Panc1 (cell line): Measurements from ENCODE around the gene DAO. TPM values are rescaled to one million over a fixed set of nuclear protein-coding genes. Genes with fewer than 3 reads are reported as not detected.
"Not testable (repeated sequence)": the region's sequence is repeated elsewhere in the genome, so short reads cannot be mapped to it uniquely, and the experiment has no call there.

Source experiments
- ATAC-seq: fragments of 200-7000 bp; cut with Tn5 transposase; 2 replicates; pipeline ENCODE4 v1.9.1; 2020; ENCODE audit warnings: mild to moderate bottlenecking, moderate library complexity
- BruUV-seq: library from RNA; stranded (reverse); fragments of 400-500 nt; replicated peaks from 2 replicates; lab custom pipeline; 2021; lab: Mats Ljungman, UMichigan
- CTCF ChIA-PET: fragments of 300-600 bp; sonication (Branson Sonifier 250); formaldehyde crosslinking; loops from one replicate; lab custom pipeline; 2022; ENCODE audit warnings: antibody characterized with exemption; lab: Charles Lee
- POLR2A ChIA-PET: fragments of 300-600 bp; sonication (Branson Sonifier 250); formaldehyde crosslinking; loops from one replicate; lab custom pipeline; 2022; ENCODE audit warnings: antibody characterized with exemption; lab: Charles Lee
- DNase-seq: peaks from one replicate; pipeline ENCODE4 v3.0.0-alpha.2; 2010; ENCODE audit warnings: low read depth, low spot score
- H3K27ac ChIP-seq: 2 replicates; pipeline ENCODE4 v1.5.1; 2011; ENCODE audit warnings: mild to moderate bottlenecking, low read length, inconsistent platforms
- H3K27me3 ChIP-seq: fragments of 200-500 bp; sonication (Bioruptor generic); 2 replicates; pipeline ENCODE4 v1.6.0; 2014; ENCODE audit warnings: low read length, inconsistent platforms; ENCODE audit not compliant: control insufficient read depth, insufficient read depth
- H3K36me3 ChIP-seq: fragments of 200-500 bp; sonication (Bioruptor generic); 2 replicates; pipeline ENCODE4 v1.5.1; 2014; ENCODE audit warnings: inconsistent platforms, mild to moderate bottlenecking, low read length, moderate library complexity; ENCODE audit not compliant: control insufficient read depth, insufficient read depth
- H3K4me1 ChIP-seq: 2 replicates; pipeline ENCODE4 v1.5.1; 2011; ENCODE audit warnings: inconsistent platforms, mild to moderate bottlenecking, low read length, moderate library complexity; ENCODE audit not compliant: control insufficient read depth, insufficient read depth
- H3K4me3 ChIP-seq, 2 experiments: 2 replicates each; pipeline ENCODE4 v1.5.1; 2011 to 2012; ENCODE audit warnings: low read depth in 2 of 2, low read length in 2 of 2, mild to moderate bottlenecking in 2 of 2, inconsistent platforms in 1 of 2, moderate library complexity in 1 of 2
- H3K9me3 ChIP-seq: fragments of 200-500 bp; sonication (Bioruptor generic); 2 replicates; pipeline ENCODE4 v1.5.1; 2014; ENCODE audit warnings: low read depth, mild to moderate bottlenecking, inconsistent platforms, low read length, moderate library complexity; ENCODE audit not compliant: control insufficient read depth, insufficient read depth
- POLR2AphosphoS5 ChIP-seq: IDR thresholded peaks from 2 replicates; pipeline ENCODE4 v1.6.1; 2012; ENCODE audit warnings: mild to moderate bottlenecking, low read depth, low read length, moderate library complexity
- SIN3A ChIP-seq: IDR thresholded peaks from 2 replicates; pipeline ENCODE4 v1.6.1; 2012; ENCODE audit warnings: low read depth, mild to moderate bottlenecking, low read length, moderate library complexity, borderline replicate concordance; ENCODE audit not compliant: insufficient read depth
- TCF7L2 ChIP-seq: IDR thresholded peaks from 2 replicates; pipeline ENCODE4 v1.6.1; 2011; ENCODE audit warnings: mild to moderate bottlenecking, low read depth, low read length, inconsistent platforms
- in situ Hi-C: cut with HindIII; loops from 2 replicates; pipeline ENCODE4 v1.10.0; 2016; ENCODE audit warnings: low sequenced_read_pairs, low pct_unique_long_range_greater_than_20kb
- intact Hi-C: fragments of 100-400 bp; cut with micrococcal nuclease; formaldehyde crosslinking; loops from one replicate; pipeline ENCODE4 v1.10.0; 2022; ENCODE audit not compliant: unreplicated experiment
- total RNA-seq: library from RNA; stranded (reverse); gene quantifications from one replicate; pipeline ENCODE4 v1.2.1, GENCODE V29; 2021; ENCODE audit not compliant: unreplicated experiment
- TF ChIP-seq, protein P1 (sequence below), 2 experiments: IDR thresholded peaks; 2 replicates each; pipeline ENCODE4 v1.6.1; 2011 to 2012; ENCODE audit warnings: low read depth in 2 of 2, control low read depth in 1 of 2, low read length in 1 of 2, mild to moderate bottlenecking in 1 of 2, moderate library complexity in 1 of 2; ENCODE audit not compliant: insufficient read depth in 1 of 2
- TF ChIP-seq, protein P2 (sequence below): fragments of 450-650 bp; IDR thresholded peaks from 2 replicates; pipeline ENCODE4 v1.5.1; 2017; ENCODE audit warnings: mild to moderate bottlenecking

Gene DAO
- total RNA-seq, 1 experiment from 2014 or later = not detected

DNA sequence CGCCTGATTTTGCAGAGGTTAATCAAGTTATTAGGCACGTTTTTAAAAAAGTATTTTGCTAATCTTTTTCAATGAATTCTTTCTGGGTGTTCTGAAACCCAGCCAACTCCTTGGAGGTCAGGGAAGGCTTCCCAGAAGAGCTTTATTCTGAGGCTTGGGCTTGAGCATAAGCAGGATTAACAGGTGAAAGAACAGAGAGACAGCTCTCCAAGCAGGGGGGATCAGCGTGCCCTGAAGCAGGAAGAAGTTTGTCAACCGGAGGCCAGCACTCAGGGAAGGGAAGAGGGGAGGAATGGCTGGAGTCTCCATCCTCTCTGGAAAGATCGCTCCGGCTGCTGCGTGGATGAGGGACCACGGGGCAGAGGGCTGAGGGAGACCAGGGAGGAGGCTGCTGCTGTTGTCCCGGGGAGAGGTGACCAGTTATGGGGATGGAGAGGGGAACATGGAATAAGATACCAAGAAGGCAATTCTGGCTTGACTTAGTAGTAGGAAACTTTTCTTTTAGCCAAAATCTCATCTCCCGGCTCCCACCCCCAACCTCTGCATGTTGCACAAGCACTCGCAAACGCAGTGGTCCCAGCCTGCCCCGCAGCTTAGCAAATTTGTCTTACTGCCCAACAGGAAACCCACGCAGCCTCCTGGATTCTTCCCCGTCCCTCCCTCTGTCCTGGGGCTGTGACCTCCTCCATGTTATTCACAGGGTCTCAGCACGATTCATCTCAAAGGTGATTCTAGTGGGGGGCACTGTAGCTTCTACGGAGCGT is 21.4 kb upstream of the DAO start:
- Histone ChIP-seq H3K36me3 (no peaks in the 10 kb centered on the region; the same call in 1 of the 2 replicates), H3K4me1 (peaks cover 29% of the 10 kb centered on the region), H3K4me3 (peak overlapping the region; percentile 50 to 58), H3K27ac (peak overlapping the region; percentile 67), H3K9me3 (no peaks in the 10 kb centered on the region; the same call in 1 of the 2 replicates), H3K27me3 (no peaks in the 10 kb centered on the region)
- ATAC-seq = no peak
- no peak for DNase-seq
- TF ChIP-seq, protein P1, sequence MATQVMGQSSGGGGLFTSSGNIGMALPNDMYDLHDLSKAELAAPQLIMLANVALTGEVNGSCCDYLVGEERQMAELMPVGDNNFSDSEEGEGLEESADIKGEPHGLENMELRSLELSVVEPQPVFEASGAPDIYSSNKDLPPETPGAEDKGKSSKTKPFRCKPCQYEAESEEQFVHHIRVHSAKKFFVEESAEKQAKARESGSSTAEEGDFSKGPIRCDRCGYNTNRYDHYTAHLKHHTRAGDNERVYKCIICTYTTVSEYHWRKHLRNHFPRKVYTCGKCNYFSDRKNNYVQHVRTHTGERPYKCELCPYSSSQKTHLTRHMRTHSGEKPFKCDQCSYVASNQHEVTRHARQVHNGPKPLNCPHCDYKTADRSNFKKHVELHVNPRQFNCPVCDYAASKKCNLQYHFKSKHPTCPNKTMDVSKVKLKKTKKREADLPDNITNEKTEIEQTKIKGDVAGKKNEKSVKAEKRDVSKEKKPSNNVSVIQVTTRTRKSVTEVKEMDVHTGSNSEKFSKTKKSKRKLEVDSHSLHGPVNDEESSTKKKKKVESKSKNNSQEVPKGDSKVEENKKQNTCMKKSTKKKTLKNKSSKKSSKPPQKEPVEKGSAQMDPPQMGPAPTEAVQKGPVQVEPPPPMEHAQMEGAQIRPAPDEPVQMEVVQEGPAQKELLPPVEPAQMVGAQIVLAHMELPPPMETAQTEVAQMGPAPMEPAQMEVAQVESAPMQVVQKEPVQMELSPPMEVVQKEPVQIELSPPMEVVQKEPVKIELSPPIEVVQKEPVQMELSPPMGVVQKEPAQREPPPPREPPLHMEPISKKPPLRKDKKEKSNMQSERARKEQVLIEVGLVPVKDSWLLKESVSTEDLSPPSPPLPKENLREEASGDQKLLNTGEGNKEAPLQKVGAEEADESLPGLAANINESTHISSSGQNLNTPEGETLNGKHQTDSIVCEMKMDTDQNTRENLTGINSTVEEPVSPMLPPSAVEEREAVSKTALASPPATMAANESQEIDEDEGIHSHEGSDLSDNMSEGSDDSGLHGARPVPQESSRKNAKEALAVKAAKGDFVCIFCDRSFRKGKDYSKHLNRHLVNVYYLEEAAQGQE (IDR thresholded peaks at IDR 0.05; ENCODE audit: insufficient read depth in 1 of 2, low read depth in 2 of 2, low read length in 1 of 2) = no peak
- TF ChIP-seq SIN3A (no peak), POLR2AphosphoS5 (no peak), TCF7L2 (no peak)
- TF ChIP-seq, protein P2, sequence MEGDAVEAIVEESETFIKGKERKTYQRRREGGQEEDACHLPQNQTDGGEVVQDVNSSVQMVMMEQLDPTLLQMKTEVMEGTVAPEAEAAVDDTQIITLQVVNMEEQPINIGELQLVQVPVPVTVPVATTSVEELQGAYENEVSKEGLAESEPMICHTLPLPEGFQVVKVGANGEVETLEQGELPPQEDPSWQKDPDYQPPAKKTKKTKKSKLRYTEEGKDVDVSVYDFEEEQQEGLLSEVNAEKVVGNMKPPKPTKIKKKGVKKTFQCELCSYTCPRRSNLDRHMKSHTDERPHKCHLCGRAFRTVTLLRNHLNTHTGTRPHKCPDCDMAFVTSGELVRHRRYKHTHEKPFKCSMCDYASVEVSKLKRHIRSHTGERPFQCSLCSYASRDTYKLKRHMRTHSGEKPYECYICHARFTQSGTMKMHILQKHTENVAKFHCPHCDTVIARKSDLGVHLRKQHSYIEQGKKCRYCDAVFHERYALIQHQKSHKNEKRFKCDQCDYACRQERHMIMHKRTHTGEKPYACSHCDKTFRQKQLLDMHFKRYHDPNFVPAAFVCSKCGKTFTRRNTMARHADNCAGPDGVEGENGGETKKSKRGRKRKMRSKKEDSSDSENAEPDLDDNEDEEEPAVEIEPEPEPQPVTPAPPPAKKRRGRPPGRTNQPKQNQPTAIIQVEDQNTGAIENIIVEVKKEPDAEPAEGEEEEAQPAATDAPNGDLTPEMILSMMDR = no peak
- in situ Hi-C loops (no loop called here), intact Hi-C loops (loop anchor here (10.0 kb wide), 1 partner anchor 236 kb away; the partner anchor contains the start of genes ALKBH2 and UNG)
- BruUV-seq = TSS peak; percentile 96
- ChIA-PET CTCF (interaction anchor here (0.6 to 0.7 kb wide), 2 partner anchors 9 to 102 kb away, joined by 3 to 4 read pairs; no protein-coding TSS in a partner anchor), POLR2A (no interaction called here)

DNA sequence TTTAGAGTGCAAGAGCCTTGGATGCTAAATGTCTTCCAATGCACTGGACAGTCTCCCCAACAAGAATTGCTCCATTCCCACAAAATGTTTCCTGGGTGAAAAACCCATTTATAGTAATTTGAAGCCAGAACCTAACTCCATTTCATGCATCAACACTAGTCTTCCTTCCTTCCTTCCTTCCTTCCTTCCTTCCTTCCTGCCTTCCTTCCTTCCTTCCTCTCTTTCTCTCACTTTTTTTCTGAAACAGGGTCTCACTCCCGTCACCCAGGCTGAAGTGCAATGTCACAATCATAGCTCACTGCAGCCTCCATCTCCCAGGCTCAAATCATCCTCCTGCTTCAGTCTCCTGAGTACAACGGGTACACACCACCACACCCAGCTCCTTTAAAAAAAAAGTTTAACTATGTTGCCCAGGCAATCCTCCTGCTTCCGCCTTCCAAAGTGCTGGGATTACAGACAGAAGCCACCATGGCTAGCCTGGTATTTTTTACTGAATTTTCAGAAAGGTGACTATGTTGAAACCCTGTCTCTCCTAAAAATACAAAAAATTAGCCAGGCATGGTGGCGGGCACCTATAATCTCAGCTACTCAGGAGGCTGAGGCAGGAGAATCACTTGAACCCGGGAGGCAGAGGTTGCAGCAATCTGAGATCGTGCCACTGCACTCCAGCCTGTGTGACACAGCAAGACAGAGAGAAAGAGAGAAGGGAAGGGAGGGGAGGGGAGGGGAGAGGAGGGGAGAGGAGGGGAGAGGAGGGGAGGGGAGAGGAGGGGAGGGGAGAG is 20.6 kb upstream of the DAO start:
- H3K4me1 ChIP-seq = peaks cover 21% of the 10 kb centered on the region
- in situ Hi-C loops, POLR2A ChIA-PET, DNase-seq, CTCF ChIA-PET, H3K27me3 ChIP-seq, ATAC-seq, BruUV-seq, H3K9me3 ChIP-seq, H3K4me3 ChIP-seq, H3K36me3 ChIP-seq, H3K27ac ChIP-seq: not testable (repeated sequence)
- intact Hi-C loops = loop anchor here (10.0 kb wide), 1 partner anchor 235 kb away; the partner anchor contains the start of genes ALKBH2 and UNG
